Vagina (tissue), 2 donors: ENCODE results near the gene CTDSP1. TPM values are rescaled to one million over a fixed set of nuclear protein-coding genes. Genes with fewer than 3 reads are reported as not detected.

Source experiments
- DNase-seq, 2 donors: peaks; one replicate each; pipeline ENCODE4 v3.0.0-alpha.2; 2017; ENCODE audit errors: extremely low spot score in 2 of 2
- H3K27ac ChIP-seq: fragments of 200-600 bp; sonication (generic); one replicate; pipeline ENCODE4 v1.5.1; 2019
- H3K27me3 ChIP-seq: fragments of 200-600 bp; sonication (generic); one replicate; pipeline ENCODE4 v1.5.1; 2019
- H3K36me3 ChIP-seq, 2 donors: fragments of 200-600 bp; sonication (generic); one replicate each; pipeline ENCODE4 v1.5.1; 2017 to 2019
- H3K4me1 ChIP-seq: fragments of 200-600 bp; sonication (generic); one replicate; pipeline ENCODE4 v1.5.1; 2019
- H3K4me3 ChIP-seq, 2 donors: fragments of 200-600 bp; sonication (generic); 1 replicate in 1 of 2; 2 replicates in 1 of 2; pipeline ENCODE4 v1.5.1; 2016 to 2019
- H3K9me3 ChIP-seq: fragments of 200-600 bp; sonication (generic); one replicate; pipeline ENCODE4 v1.5.1; 2019
- CTCF ChIP-seq, 3 experiments: fragments of 450-650 bp in 2 of 3; fragments of 200-600 bp in 1 of 3; sonication (generic) in 1 of 3; IDR thresholded peaks; one replicate each; pipeline ENCODE4 v1.5.1; 2017 to 2019; ENCODE audit warnings: antibody characterized with exemption in 3 of 3, mild to moderate bottlenecking in 2 of 3, moderate library complexity in 2 of 3
- POLR2A ChIP-seq, 2 donors: fragments of 450-650 bp; IDR thresholded peaks; one replicate each; pipeline ENCODE4 v1.6.1; 2017; ENCODE audit warnings: antibody characterized with exemption in 2 of 2, mild to moderate bottlenecking in 2 of 2, moderate library complexity in 2 of 2
- POLR2AphosphoS5 ChIP-seq, 2 donors: sonication (generic); formaldehyde crosslinking; IDR thresholded peaks; one replicate each; pipeline ENCODE4 v1.9.0; 2017; ENCODE audit warnings: antibody characterized with exemption in 2 of 2, mild to moderate bottlenecking in 2 of 2, low read depth in 1 of 2; ENCODE audit not compliant: insufficient read depth in 1 of 2
- intact Hi-C: fragments of 100-400 bp; cut with DNase I; formaldehyde crosslinking; loops from one replicate; pipeline ENCODE4 v1.15.1; 2023
- total RNA-seq: library from RNA; depleted of rRNA; stranded (reverse); fragments of >200 nt; gene quantifications from one replicate; pipeline ENCODE4 v1.2.3, GENCODE V29; 2016

CTDSP1 gene
- total RNA-seq, 1 donor from 2014 or later = 103 TPM

- no peaks in the 10 kb centered on the region for H3K4me1 ChIP-seq
- TF ChIP-seq POLR2A (IDR thresholded peaks at IDR 0.05) (no peak), POLR2AphosphoS5 (IDR thresholded peaks at IDR 0.05; ENCODE audit: insufficient read depth in 1 of 2, low read depth in 1 of 2) (no peak), CTCF (IDR thresholded peaks at IDR 0.05) (no peak)
- DNase-seq = no peak
These were observed 33.2 kb downstream of the CTDSP1 start for GRCh38 chr2:218432676-218433365.

GRCh38 chr2:218434456-218434855 is 34.8 kb downstream of the CTDSP1 start:
- intact Hi-C loops = no loop called here
- no peak for DNase-seq

More at GRCh38 chr2:218432676-218433365, 33.2 kb downstream of the CTDSP1 start:
- no peaks in the 10 kb centered on the region for H3K9me3 ChIP-seq
- H3K36me3 ChIP-seq = no peaks in the 10 kb centered on the region
- H3K27me3 ChIP-seq = no peaks in the 10 kb centered on the region
- intact Hi-C loops = no loop called here
- H3K4me3 ChIP-seq = no peak overlapping the region
- H3K27ac ChIP-seq = no peak overlapping the region

GRCh38 chr2:218435003-218435982 is 35.6 kb downstream of the CTDSP1 start:
- Histone ChIP-seq H3K27ac (no peak overlapping the region), H3K4me3 (no peak overlapping the region), H3K4me1 (no peaks in the 10 kb centered on the region), H3K27me3 (no peaks in the 10 kb centered on the region), H3K36me3 (no peaks in the 10 kb centered on the region), H3K9me3 (no peaks in the 10 kb centered on the region)
- DNase-seq = no peak
- intact Hi-C loops = no loop called here
- TF ChIP-seq CTCF (IDR thresholded peaks at IDR 0.05) (no peak), POLR2AphosphoS5 (IDR thresholded peaks at IDR 0.05; ENCODE audit: insufficient read depth in 1 of 2, low read depth in 1 of 2) (no peak), POLR2A (IDR thresholded peaks at IDR 0.05) (no peak)

More at GRCh38 chr2:218434456-218434855, 34.8 kb downstream of the CTDSP1 start:
- TF ChIP-seq POLR2AphosphoS5 (IDR thresholded peaks at IDR 0.05; ENCODE audit: insufficient read depth in 1 of 2, low read depth in 1 of 2) = no peak
- no peak for TF ChIP-seq POLR2A (IDR thresholded peaks at IDR 0.05)
- Histone ChIP-seq H3K27me3 (no peaks in the 10 kb centered on the region), H3K36me3 (no peaks in the 10 kb centered on the region), H3K27ac (no peak overlapping the region), H3K9me3 (no peaks in the 10 kb centered on the region), H3K4me3 (no peak overlapping the region), H3K4me1 (no peaks in the 10 kb centered on the region)

- no peak for DNase-seq
- TF ChIP-seq POLR2A (IDR thresholded peaks at IDR 0.05) (no peak), CTCF (IDR thresholded peaks at IDR 0.05) (no peak), POLR2AphosphoS5 (IDR thresholded peaks at IDR 0.05; ENCODE audit: insufficient read depth in 1 of 2, low read depth in 1 of 2) (no peak)
- Histone ChIP-seq H3K27ac (no peak overlapping the region), H3K36me3 (no peaks in the 10 kb centered on the region), H3K4me1 (no peaks in the 10 kb centered on the region), H3K27me3 (no peaks in the 10 kb centered on the region), H3K4me3 (no peak overlapping the region), H3K9me3 (no peaks in the 10 kb centered on the region)
- intact Hi-C loops = no loop called here
These were observed 37.3 kb downstream of the CTDSP1 start for GRCh38 chr2:218436992-218437391.

GRCh38 chr2:218437969-218438368 is 38.3 kb downstream of the CTDSP1 start:
- Histone ChIP-seq H3K4me3 (no peak overlapping the region), H3K36me3 (no peaks in the 10 kb centered on the region), H3K9me3 (no peaks in the 10 kb centered on the region), H3K4me1 (no peaks in the 10 kb centered on the region), H3K27me3 (no peaks in the 10 kb centered on the region), H3K27ac (no peak overlapping the region)
- intact Hi-C loops = no loop called here
- DNase-seq = no peak
- TF ChIP-seq POLR2A (IDR thresholded peaks at IDR 0.05) (no peak), POLR2AphosphoS5 (IDR thresholded peaks at IDR 0.05; ENCODE audit: insufficient read depth in 1 of 2, low read depth in 1 of 2) (no peak), CTCF (IDR thresholded peaks at IDR 0.05) (no peak)
